Stimulated activated CD8-positive, alpha-beta memory T cell treated with anti-CD3 and anti-CD28 coated beads, Interleukin-15, amount 100 ng/mL, for 48 hours (primary cell): ENCODE measurements around the gene NDUFS7.

Experiments used
- DNase-seq, 2 donors: peaks; one replicate each; pipeline ENCODE4 v3.0.0-alpha.2; 2020; ENCODE audit warnings: low read depth in 2 of 2

Gene NDUFS7

GRCh38 chr19:1400281-1401137 is 16.8 kb downstream of the NDUFS7 start:
- no peak for DNase-seq

GRCh38 chr19:1401138-1401888 is 17.6 kb downstream of the NDUFS7 start, which contains the start of gene GAMT:
TSS of gene GAMT (minus strand) at chr19:1401542. CDS start at chr19:1401476, 66 bp downstream.
- DNase-seq, result peak; percentile 42 to 43

- no peak for DNase-seq
Measured at GRCh38 chr19:1401889-1402217, 18.1 kb downstream of the NDUFS7 start.

DNA sequence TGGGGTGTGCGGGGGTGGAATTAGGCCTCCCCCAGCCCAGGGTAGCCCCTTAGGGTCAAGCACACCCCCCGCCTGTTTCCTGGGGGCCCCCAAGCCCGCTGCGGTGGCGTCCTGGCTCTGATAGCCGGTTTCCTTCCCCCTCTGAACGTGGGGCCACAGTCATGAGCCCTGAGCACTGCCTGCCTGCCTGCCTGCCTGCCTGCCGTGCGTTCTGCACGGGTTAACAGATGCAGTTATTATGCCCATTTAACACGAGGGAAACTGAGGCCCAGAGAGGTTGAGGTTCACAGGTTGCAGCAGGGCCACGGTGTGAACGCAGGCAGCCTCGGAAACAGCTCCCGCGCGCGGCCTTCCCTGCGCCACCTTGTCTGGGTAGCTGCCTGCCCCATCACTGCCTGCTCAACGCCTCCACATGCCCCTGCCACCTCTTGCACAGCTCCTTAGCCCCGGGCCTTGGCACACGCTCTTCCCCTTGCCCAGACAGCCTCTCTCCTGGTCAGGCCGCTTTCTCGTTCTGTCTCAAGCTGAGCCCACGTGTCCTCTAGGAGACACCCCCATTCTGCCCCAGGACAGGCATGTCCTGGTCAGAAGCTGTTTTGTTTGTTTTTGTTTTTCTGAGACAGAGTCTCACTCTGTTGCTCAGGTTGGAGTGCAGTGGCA is 18.8 kb downstream of the NDUFS7 start:
- DNase-seq, result no peak

GRCh38 chr19:1406774-1407527 is 23.2 kb downstream of the NDUFS7 start:
- DNase-seq, result peak; percentile 99

DNA sequence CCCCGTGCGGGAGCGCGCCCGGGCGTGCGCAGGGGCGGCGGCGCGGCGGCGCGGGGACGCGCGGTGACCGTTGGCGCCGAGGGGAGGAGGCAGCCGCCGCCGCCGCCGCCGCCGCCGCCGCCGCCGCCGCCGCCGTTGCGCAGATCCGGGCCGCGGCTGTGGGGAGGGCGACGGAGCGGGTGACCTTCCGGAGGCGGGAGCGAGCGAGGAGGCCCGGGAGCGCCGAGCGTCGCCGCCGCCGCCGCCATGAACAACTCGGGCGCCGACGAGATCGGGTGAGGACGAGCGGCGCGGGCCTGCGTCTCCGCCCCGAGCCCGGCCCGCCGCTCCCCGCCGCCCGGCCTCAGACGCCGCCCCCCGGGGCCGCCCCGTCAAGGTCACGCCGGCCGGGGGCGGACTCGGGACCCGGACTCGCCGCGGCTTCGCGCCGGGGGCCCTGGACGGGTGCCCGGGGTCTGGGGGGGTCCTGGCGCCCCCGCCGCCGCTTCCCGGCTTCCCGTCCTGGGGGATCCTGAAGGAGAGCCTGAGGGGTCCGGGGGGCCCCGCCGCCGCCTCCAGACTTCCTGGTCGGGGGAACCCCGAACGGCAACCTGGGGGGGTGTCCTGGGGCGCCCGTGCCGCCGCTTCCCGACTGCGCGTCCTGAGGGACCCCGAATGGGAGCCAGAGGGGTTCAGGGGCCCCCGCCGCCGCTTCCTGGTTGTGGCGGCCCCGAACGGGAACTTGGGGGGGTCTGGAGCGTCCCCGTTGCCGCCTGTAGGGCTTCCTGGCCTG is 24.0 kb downstream of the NDUFS7 start, which contains the start of gene DAZAP1:
TSS of gene DAZAP1 (plus strand) at position 59 of the 772 bp plus-strand sequence. CDS start at position 247, 188 bp downstream.
- no peak for DNase-seq

GRCh38 chr19:1408300-1409203 is 24.8 kb downstream of the NDUFS7 start:
- peak in 1 of 2 donors; percentile 41 for DNase-seq

- no peak for DNase-seq
Measured at GRCh38 chr19:1409204-1410005, 25.7 kb downstream of the NDUFS7 start.

GRCh38 chr19:1410136-1410786 is 26.6 kb downstream of the NDUFS7 start:
- DNase-seq, result peak in 1 of 2 donors; percentile 24

DNA sequence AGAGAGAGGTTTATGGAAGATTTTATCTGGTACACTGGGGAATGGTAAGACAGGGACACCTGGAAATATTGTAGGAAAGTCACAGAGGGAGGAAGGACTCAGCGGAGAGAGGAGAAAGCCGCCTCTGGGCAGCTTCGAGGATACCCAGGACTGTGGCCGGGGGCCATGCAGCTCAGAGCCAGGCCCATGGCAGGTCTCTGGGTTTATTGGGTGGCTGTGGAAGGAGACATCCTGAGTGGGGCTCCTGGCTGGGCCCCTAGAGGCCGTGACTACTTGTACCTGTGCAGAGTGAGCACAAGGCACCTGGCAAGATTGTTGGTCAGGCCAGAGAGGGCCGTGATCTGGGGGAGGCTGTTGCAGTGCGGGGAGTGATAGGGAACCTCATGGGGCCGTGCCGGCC is 27.1 kb downstream of the NDUFS7 start:
- DNase-seq, result no peak

GRCh38 chr19:1411255-1412191 is 27.8 kb downstream of the NDUFS7 start:
- DNase-seq, result no peak

DNA sequence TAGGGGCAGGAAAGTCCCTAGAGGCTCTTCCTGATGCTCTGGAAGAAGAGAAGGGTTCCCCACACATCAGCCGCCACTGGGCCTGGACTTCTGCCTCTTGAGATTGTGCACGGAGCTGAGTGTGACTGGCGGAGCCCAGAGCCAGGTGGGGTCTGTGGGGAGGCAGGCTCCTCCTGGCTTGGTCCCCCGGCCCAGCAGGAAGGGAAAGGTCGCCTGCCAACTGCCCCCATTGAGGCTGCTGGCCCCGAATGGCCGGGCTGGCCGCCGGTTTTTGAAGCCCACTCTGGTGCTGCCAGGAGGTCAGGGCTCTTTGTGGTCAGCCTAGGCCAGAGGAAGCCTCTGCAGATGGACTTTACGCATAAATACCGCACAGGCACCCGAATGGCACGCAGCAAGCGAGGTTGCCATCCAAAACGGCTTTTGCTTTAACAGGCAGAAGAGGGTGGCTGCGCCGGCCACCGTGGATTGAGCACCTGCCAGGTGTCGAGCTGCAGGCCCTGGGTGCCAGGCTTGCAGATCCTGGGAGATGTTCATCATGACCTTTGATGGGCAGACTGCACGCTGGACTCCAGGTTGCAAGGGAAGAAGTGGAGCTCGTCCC is 28.7 kb downstream of the NDUFS7 start:
- DNase-seq, result no peak

DNA sequence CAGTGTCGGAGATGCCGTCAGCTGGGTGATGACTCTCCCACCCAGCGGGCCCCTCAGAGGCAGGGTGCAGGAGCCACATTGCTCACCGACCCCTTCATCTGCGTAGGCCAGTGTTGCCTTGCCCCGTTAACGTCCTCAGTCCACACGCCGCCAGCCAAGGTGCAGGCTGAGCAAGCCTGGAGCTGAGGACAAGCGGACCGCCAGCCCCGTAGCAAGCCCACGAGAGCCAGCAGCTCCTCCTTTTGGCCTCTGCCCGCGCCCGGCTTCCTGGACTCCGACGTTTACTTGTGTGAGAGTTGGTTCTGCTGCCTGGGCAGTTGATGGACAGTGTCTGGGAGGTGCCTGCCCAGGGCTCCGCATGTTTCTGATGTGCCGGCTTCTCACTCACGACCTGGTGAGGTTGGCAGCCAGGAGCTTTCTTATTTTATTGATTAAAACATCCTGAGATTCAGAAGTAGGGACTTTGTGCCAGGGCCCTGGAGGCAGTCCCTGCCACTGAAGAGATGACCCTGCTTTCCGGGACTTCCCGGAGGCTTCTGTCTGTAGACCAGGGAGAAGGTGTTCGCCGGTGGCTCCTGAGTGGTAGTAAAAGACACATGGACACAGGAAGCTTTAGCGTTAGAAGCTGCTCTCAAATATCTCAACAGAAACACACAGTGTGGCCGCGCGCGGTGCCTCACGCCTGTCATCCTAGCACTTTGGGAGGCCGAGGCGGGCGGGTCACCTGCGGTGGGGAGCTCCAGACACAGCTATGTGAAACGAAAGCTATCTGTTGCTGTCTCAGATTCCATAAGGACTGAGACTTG is 29.5 kb downstream of the NDUFS7 start:
- DNase-seq, result no peak

DNA sequence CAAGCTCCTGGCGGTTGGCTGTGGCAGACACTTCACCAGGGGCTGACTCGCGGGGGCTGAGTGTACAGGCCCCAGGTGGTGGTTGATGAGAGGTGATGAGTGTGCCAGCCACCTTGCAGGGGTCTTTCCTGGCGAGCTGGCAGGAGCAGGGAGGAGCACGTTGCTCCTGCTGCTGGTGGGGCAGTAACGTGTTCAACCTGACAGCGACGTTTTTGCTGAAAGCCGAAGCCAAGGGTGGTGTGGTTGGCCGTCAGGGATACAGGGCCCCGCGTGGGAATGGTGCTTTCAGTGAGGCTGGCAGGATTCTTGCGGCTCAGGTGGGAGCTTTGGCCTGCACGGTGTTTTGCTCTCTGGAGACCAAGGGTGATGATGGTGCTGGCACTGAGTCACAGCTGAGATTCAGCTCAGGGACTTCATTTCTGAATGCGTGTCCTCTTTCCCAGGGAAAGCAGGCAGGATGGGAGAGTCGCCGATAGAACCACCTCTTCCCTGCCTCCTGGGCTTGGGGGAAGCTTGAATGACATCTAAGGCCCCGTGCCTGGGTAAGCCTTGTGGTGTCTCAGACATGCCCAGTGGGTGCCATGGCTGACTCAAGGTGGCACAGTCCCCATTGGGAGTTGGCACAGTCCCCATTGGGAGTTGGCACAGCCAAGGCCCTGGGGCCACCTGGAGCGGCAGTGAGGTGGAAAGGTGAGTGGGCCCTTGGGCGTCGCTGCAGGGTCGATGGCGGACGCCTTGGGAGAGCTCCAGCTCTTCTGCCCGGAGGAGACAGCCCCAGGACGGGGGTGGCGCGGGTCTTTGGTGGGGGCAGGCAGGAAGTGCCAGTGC is 32.5 kb downstream of the NDUFS7 start:
- no peak for DNase-seq

GRCh38 chr19:1417145-1417544 is 33.4 kb downstream of the NDUFS7 start:
- DNase-seq, result no peak
